Peyer's patch (tissue), 4 donors: ENCODE measurements around the gene CUL7. TPM values are rescaled to one million over a fixed set of nuclear protein-coding genes. Genes with fewer than 3 reads are reported as not detected.

Experiments used
- DNase-seq, 3 donors: peaks; one replicate each; pipeline ENCODE4 v3.0.0-alpha.2; 2017 to 2019
- H3K27ac ChIP-seq, 4 donors: fragments of 200-600 bp; sonication (generic); one replicate each; pipeline ENCODE4 v1.5.1; 2016 to 2019
- H3K27me3 ChIP-seq, 2 donors: fragments of 200-600 bp; sonication (generic); one replicate each; pipeline ENCODE4 v1.5.1; 2019
- H3K36me3 ChIP-seq, 3 donors: fragments of 200-600 bp; sonication (generic); one replicate each; pipeline ENCODE4 v1.5.1; 2016 to 2019
- H3K4me1 ChIP-seq, 4 donors: fragments of 200-600 bp; sonication (generic); one replicate each; pipeline ENCODE4 v1.5.1; 2016 to 2019
- H3K4me3 ChIP-seq, 4 donors: fragments of 200-600 bp; sonication (generic); 1 replicate in 3 of 4; 2 replicates in 1 of 4; pipeline ENCODE4 v1.5.1; 2016 to 2019; ENCODE audit warnings: mild to moderate bottlenecking in 1 of 4
- H3K9me3 ChIP-seq, 4 donors: fragments of 200-600 bp; sonication (generic); one replicate each; pipeline ENCODE4 v1.5.1; 2016 to 2019; ENCODE audit warnings: mild to moderate bottlenecking in 1 of 4
- CTCF ChIP-seq, 6 experiments: fragments of 450-650 bp in 4 of 6; fragments of 200-600 bp in 2 of 6; sonication (generic) in 1 of 6; IDR thresholded peaks; one replicate each; pipeline ENCODE4 v1.5.1; 2017 to 2019; ENCODE audit warnings: antibody characterized with exemption in 6 of 6, mild to moderate bottlenecking in 3 of 6, moderate library complexity in 1 of 6
- POLR2A ChIP-seq, 2 donors: fragments of 450-650 bp; IDR thresholded peaks; one replicate each; pipeline ENCODE4 v1.5.1; 2017; ENCODE audit warnings: antibody characterized with exemption in 2 of 2, mild to moderate bottlenecking in 2 of 2, moderate library complexity in 2 of 2
- total RNA-seq, 4 donors: library from RNA; depleted of rRNA; stranded (reverse); fragments of >200 nt; gene quantifications; one replicate each; pipeline ENCODE4 v1.1.0, GENCODE V29; 2016

The CUL7 gene
- total RNA-seq, 4 donors from 2014 or later = 19.4 to 33.0 (median 23.1) TPM

DNA sequence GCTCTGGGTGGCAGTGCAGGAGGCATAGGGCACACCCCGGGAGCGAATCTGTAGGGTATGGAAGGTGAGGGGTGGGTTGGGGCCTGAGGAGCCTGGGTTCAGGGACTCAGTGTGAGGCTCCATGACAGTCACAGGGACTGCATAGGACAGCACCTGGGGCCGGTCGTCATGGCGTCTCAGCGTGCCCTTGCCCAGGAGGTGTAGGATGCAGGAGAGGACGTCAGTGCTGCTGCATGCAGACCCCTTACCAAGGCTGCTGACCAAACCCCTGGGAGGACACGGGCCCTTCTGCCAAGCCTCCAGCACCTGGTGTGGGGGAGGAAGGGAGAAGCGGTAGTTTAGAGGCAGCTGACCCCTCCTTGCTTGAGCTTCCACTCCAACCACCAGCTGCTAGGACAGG lies 15.9 kb downstream of the CUL7 start:
- no peaks in the 10 kb centered on the region for H3K9me3 ChIP-seq
- H3K36me3 ChIP-seq = peaks cover 0 to 71% (median 0%) of the 10 kb centered on the region in 3 donors
- no peak overlapping the region for H3K4me3 ChIP-seq
- no peak for TF ChIP-seq CTCF (IDR thresholded peaks at IDR 0.05)
- no peak for TF ChIP-seq POLR2A (IDR thresholded peaks at IDR 0.05)
- DNase-seq = no peak
- H3K4me1 ChIP-seq = no peaks in the 10 kb centered on the region
- no peak overlapping the region for H3K27ac ChIP-seq
- no peaks in the 10 kb centered on the region for H3K27me3 ChIP-seq

GRCh38 chr6:43037197-43037596 lies 16.5 kb downstream of the CUL7 start:
- TF ChIP-seq CTCF (IDR thresholded peaks at IDR 0.05) (no peak), POLR2A (IDR thresholded peaks at IDR 0.05) (no peak)

DNA sequence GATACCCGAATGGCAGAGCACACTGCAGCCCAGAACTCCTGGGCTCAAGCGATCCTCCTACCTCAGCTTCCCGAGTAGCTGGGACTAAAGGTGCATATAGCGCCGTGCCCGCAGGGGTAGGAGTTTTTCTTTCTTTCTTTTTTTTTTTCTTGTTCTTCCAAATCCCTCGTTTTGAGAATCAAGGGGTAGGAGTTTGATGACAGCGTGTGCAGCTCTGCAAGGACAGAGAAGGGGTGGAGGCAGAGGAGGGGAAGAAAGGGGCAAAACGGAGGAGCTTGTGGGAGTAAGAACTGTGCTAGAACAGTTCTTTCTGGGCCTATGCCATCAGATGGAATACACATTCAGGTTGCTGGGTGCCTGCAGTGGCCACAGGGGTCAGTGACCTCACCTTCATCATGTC lies 16.9 kb downstream of the CUL7 start:
- Histone ChIP-seq H3K9me3 (no peaks in the 10 kb centered on the region), H3K4me3 (no peak overlapping the region), H3K36me3 (peaks cover 0 to 74% (median 0%) of the 10 kb centered on the region in 3 donors), H3K27ac (no peak overlapping the region), H3K4me1 (no peaks in the 10 kb centered on the region), H3K27me3 (no peaks in the 10 kb centered on the region)
- TF ChIP-seq POLR2A (IDR thresholded peaks at IDR 0.05) = no peak
- no peak for TF ChIP-seq CTCF (IDR thresholded peaks at IDR 0.05)
- DNase-seq = no peak

More at GRCh38 chr6:43037197-43037596, 16.5 kb downstream of the CUL7 start:
- peaks cover 0 to 70% (median 0%) of the 10 kb centered on the region in 3 donors for H3K36me3 ChIP-seq
- H3K4me1 ChIP-seq = no peaks in the 10 kb centered on the region
- no peak overlapping the region for H3K4me3 ChIP-seq
- no peak for DNase-seq
- no peak overlapping the region for H3K27ac ChIP-seq
- H3K9me3 ChIP-seq = no peaks in the 10 kb centered on the region
- no peaks in the 10 kb centered on the region for H3K27me3 ChIP-seq

- Histone ChIP-seq H3K4me3 (no peak overlapping the region), H3K4me1 (no peaks in the 10 kb centered on the region), H3K27me3 (no peaks in the 10 kb centered on the region), H3K27ac (no peak overlapping the region), H3K36me3 (peaks cover 0 to 71% (median 0%) of the 10 kb centered on the region in 3 donors), H3K9me3 (no peaks in the 10 kb centered on the region)
- no peak for DNase-seq
- TF ChIP-seq POLR2A (IDR thresholded peaks at IDR 0.05) (no peak), CTCF (IDR thresholded peaks at IDR 0.05) (no peak)
Observed at GRCh38 chr6:43035495-43036194, 18.0 kb downstream of the CUL7 start.

- Histone ChIP-seq H3K4me1 (no peaks in the 10 kb centered on the region), H3K27ac (no peak overlapping the region), H3K36me3 (peaks cover 0 to 72% (median 0%) of the 10 kb centered on the region in 3 donors), H3K27me3 (no peaks in the 10 kb centered on the region), H3K9me3 (no peaks in the 10 kb centered on the region), H3K4me3 (no peak overlapping the region)
- DNase-seq = no peak
- TF ChIP-seq CTCF (IDR thresholded peaks at IDR 0.05) (no peak), POLR2A (IDR thresholded peaks at IDR 0.05) (no peak)
Observed at GRCh38 chr6:43034190-43034525, 19.5 kb downstream of the CUL7 start.
